Measurements from ENCODE around the gene SEPTIN14. TPM values are rescaled to one million over a fixed set of nuclear protein-coding genes. Genes with fewer than 3 reads are reported as not detected.

SEPTIN14 gene
- total and polyA plus RNA-seq, 2 of the 8 experiments (the other 6 are each of a cell fraction or from before 2014, with no cell fraction given): not detected

DNA sequence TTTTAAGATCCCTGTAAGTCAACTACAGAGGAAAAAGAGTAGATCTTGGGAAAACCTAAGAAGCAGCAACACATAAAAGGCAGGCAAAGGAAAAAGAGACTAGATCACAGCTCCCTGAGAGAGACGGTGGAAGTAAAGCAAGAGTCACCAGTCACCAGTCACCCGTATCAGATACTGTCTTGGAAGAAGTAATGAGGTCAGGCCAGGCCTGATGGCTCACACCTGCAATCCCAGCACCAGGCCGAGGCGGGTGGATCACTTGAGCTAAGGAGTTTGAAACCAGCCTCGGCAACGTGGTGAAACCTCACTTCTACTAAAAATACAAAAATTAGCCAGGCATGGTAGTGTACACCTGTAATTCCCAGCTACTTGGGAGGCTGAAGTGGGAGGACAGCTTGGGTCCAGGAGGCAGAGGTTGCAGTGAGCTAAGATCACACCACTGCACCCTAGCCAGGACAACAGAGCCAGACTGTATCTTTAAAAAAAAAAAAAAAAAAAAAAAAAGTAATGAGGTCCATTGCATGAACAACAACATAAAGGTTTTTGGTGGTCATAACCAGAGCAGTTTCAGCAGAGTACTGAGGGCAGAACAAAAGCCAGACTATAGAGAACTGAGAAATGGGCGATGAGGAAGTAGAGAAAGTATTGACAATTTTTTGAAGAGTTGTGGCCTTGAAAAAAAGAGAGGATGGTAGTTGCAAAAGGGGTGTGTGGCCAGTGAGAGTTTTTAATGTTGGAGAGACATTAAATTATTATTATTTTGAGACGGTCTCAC lies 41.6 kb upstream of the SEPTIN14 start (continued):
- TF ChIP-seq CHD7 (IDR thresholded peaks at IDR 0.05; ENCODE audit: insufficient replicate concordance, low read length): no peak
